ENCODE measurements around the gene NR6A1.

- TF ChIP-seq CTCF (IDR thresholded peaks at IDR 0.05) (no peak), POLR2A (IDR thresholded peaks at IDR 0.05) (no peak)
Observed at GRCh38 chr9:124654431-124654830, 116.7 kb downstream of the NR6A1 start.
